NT2/D1 (cell line): ENCODE measurements around the gene LGI4.
"Not testable (repeated sequence)": the region's sequence is repeated elsewhere in the genome, so short reads cannot be mapped to it uniquely, and the experiment has no call there.

Source experiments
- DNase-seq: peaks from one replicate; pipeline ENCODE4 v3.0.0-alpha.2; 2011; ENCODE audit warnings: low read depth, low spot score
- H3K27me3 ChIP-seq: 2 replicates; pipeline ENCODE4 v1.6.0; 2011; ENCODE audit warnings: mild to moderate bottlenecking; ENCODE audit not compliant: insufficient read length, insufficient read depth
- H3K36me3 ChIP-seq: 2 replicates; pipeline ENCODE4 v1.6.1; 2011; ENCODE audit warnings: mild to moderate bottlenecking, low read length, mixed read lengths; ENCODE audit not compliant: insufficient read depth, insufficient read length
- H3K4me1 ChIP-seq: 2 replicates; pipeline ENCODE4 v1.5.1; 2011; ENCODE audit not compliant: insufficient read depth, insufficient read length
- H3K4me3 ChIP-seq: 2 replicates; pipeline ENCODE4 v1.5.1; 2011; ENCODE audit warnings: low read depth; ENCODE audit not compliant: insufficient read length
- H3K9ac ChIP-seq: 2 replicates; pipeline ENCODE4 v1.6.0; 2011; ENCODE audit warnings: low read depth; ENCODE audit not compliant: insufficient read length
- H3K9me3 ChIP-seq: 2 replicates; pipeline ENCODE4 v1.5.1; 2011; ENCODE audit warnings: mild to moderate bottlenecking, low read length; ENCODE audit not compliant: insufficient read depth
- SUZ12 ChIP-seq: IDR thresholded peaks from 2 replicates; pipeline ENCODE4 v1.6.1; 2011; ENCODE audit not compliant: insufficient read length, insufficient read depth; ENCODE audit errors: extremely low read depth
- YY1 ChIP-seq: IDR thresholded peaks from 2 replicates; pipeline ENCODE4 v1.6.1; 2011; ENCODE audit not compliant: insufficient read length, insufficient read depth
- ZNF274 ChIP-seq: IDR thresholded peaks from 2 replicates; pipeline ENCODE4 v1.6.1; 2011; ENCODE audit warnings: mild to moderate bottlenecking, low read depth, low read length

Gene LGI4

GRCh38 chr19:35106898-35107541 is 27.8 kb downstream of the LGI4 start:
- Histone ChIP-seq H3K4me3 (no peak overlapping the region), H3K9me3 (peaks cover 5% of the 10 kb centered on the region; the same call in 1 of the 2 replicates), H3K27me3 (no peaks in the 10 kb centered on the region), H3K4me1 (peaks cover 2% of the 10 kb centered on the region), H3K9ac (no peak overlapping the region), H3K36me3 (no peaks in the 10 kb centered on the region)
- DNase-seq, result no peak
- TF ChIP-seq ZNF274, result no peak
- TF ChIP-seq SUZ12, result no peak
- TF ChIP-seq YY1, result no peak

- Histone ChIP-seq H3K27me3 (no peaks in the 10 kb centered on the region), H3K4me3 (no peak overlapping the region), H3K9me3 (peaks cover 5% of the 10 kb centered on the region; the same call in 1 of the 2 replicates), H3K9ac (no peak overlapping the region), H3K36me3 (no peaks in the 10 kb centered on the region), H3K4me1 (peaks cover 2% of the 10 kb centered on the region)
- TF ChIP-seq YY1 (no peak), ZNF274 (no peak), SUZ12 (no peak)
- no peak for DNase-seq
These were observed 28.6 kb downstream of the LGI4 start for GRCh38 chr19:35106291-35106583.

GRCh38 chr19:35105411-35106290 is 29.2 kb downstream of the LGI4 start:
- no peak for TF ChIP-seq YY1
- TF ChIP-seq SUZ12, result no peak
- no peak for TF ChIP-seq ZNF274
- peaks cover 5% of the 10 kb centered on the region for H3K4me1 ChIP-seq

GRCh38 chr19:35105047-35105410 is 29.8 kb downstream of the LGI4 start:
- Histone ChIP-seq H3K9ac (no peak overlapping the region), H3K4me3 (no peak overlapping the region), H3K9me3 (peaks cover 5% of the 10 kb centered on the region; the same call in 1 of the 2 replicates), H3K27me3 (no peaks in the 10 kb centered on the region), H3K36me3 (no peaks in the 10 kb centered on the region), H3K4me1 (peaks cover 7% of the 10 kb centered on the region)
- TF ChIP-seq YY1 (no peak), ZNF274 (no peak), SUZ12 (no peak)
- no peak for DNase-seq

More at GRCh38 chr19:35105411-35106290, 29.2 kb downstream of the LGI4 start:
- no peak overlapping the region for H3K9ac ChIP-seq
- no peak for DNase-seq
- no peak overlapping the region for H3K4me3 ChIP-seq
- H3K36me3 ChIP-seq, result no peaks in the 10 kb centered on the region
- H3K9me3 ChIP-seq, result peaks cover 5% of the 10 kb centered on the region; the same call in 1 of the 2 replicates
- no peaks in the 10 kb centered on the region for H3K27me3 ChIP-seq

- Histone ChIP-seq H3K27me3 (no peaks in the 10 kb centered on the region), H3K9me3 (peaks cover 5% of the 10 kb centered on the region; the same call in 1 of the 2 replicates), H3K9ac (no peak overlapping the region), H3K4me1 (peaks cover 7% of the 10 kb centered on the region), H3K4me3 (no peak overlapping the region), H3K36me3 (no peaks in the 10 kb centered on the region)
- TF ChIP-seq SUZ12 (no peak), YY1 (no peak), ZNF274 (no peak)
- no peak for DNase-seq
These were observed 30.5 kb downstream of the LGI4 start for GRCh38 chr19:35104361-35104760.

GRCh38 chr19:35103614-35104013 is 31.2 kb downstream of the LGI4 start:
- not testable (repeated sequence) for H3K4me3 ChIP-seq, H3K27me3 ChIP-seq

GRCh38 chr19:35101949-35102348 is 32.9 kb downstream of the LGI4 start:
- not testable (repeated sequence) for H3K36me3 ChIP-seq, H3K9ac ChIP-seq, H3K4me3 ChIP-seq, DNase-seq, H3K9me3 ChIP-seq, H3K4me1 ChIP-seq, H3K27me3 ChIP-seq

More at GRCh38 chr19:35103614-35104013, 31.2 kb downstream of the LGI4 start:
- not testable (repeated sequence) for H3K4me1 ChIP-seq, H3K9me3 ChIP-seq, H3K36me3 ChIP-seq, DNase-seq, H3K9ac ChIP-seq
